Natural killer cell (primary cell): ENCODE measurements around the gene CSH2. TPM values are rescaled to one million over a fixed set of nuclear protein-coding genes. Genes with fewer than 3 reads are reported as not detected.
"Not testable (repeated sequence)": the region's sequence is repeated elsewhere in the genome, so short reads cannot be mapped to it uniquely, and the experiment has no call there.

Experiments
- ATAC-seq, 3 donors: fragments of 150-1000 bp in 2 of 3; fragments of 200-7000 bp in 1 of 3; cut with Tn5 transposase; 1 replicate in 1 of 3; 2 replicates in 2 of 3; pipeline ENCODE4 v1.10.0; 2021; ENCODE audit warnings: mild to moderate bottlenecking in 2 of 3, moderate library complexity in 2 of 3
- DNase-seq, 2 donors: peaks; one replicate each; pipeline versions ENCODE4 v3.0.0 to v3.0.0-alpha.2; 2013 to 2021; ENCODE audit warnings: mixed read lengths in 1 of 2
- H3K27ac ChIP-seq: one replicate; pipeline ENCODE4 v1.5.1; 2013; ENCODE audit warnings: mild to moderate bottlenecking, low read length
- H3K27me3 ChIP-seq: one replicate; pipeline ENCODE4 v1.6.1; 2013; ENCODE audit warnings: low read length; ENCODE audit not compliant: control insufficient read depth, insufficient read depth
- H3K36me3 ChIP-seq: one replicate; pipeline ENCODE4 v1.6.1; 2013; ENCODE audit warnings: low read length; ENCODE audit not compliant: control insufficient read depth, insufficient read depth
- H3K4me1 ChIP-seq: one replicate; pipeline ENCODE4 v1.6.1; 2013; ENCODE audit warnings: low read length; ENCODE audit not compliant: control insufficient read depth, insufficient read depth
- H3K4me3 ChIP-seq: one replicate; pipeline ENCODE4 v1.5.1; 2013; ENCODE audit warnings: low read length
- H3K9me3 ChIP-seq: one replicate; pipeline ENCODE4 v1.6.1; 2013; ENCODE audit warnings: low read length; ENCODE audit not compliant: control insufficient read depth, insufficient read depth
- H3K27ac Mint-ChIP-seq, 2 donors: one replicate each; pipeline ENCODE4 v1.8.0; 2022; ENCODE audit warnings: mild to moderate bottlenecking in 2 of 2, mixed read lengths in 2 of 2, moderate library complexity in 1 of 2
- H3K27me3 Mint-ChIP-seq, 2 donors: one replicate each; pipeline ENCODE4 v1.8.0; 2022; ENCODE audit warnings: low read depth in 2 of 2, mixed read lengths in 2 of 2
- H3K36me3 Mint-ChIP-seq: one replicate; pipeline ENCODE4 v1.8.0; 2022; ENCODE audit warnings: mixed read lengths
- H3K4me1 Mint-ChIP-seq, 2 donors: one replicate each; pipeline ENCODE4 v1.8.0; 2022; ENCODE audit warnings: mixed read lengths in 2 of 2
- H3K4me3 Mint-ChIP-seq: one replicate; pipeline ENCODE4 v1.8.0; 2022; ENCODE audit warnings: mild to moderate bottlenecking, moderate library complexity, mixed read lengths
- H3K9me3 Mint-ChIP-seq, 2 donors: one replicate each; pipeline ENCODE4 v1.8.0; 2022; ENCODE audit warnings: mixed read lengths in 2 of 2
- WGBS: methylation state at CpG from one replicate; pipeline ENCODE4 v1.1.7; 2013; ENCODE audit warnings: missing lambda C conversion rate; ENCODE audit not compliant: insufficient coverage; 5-methylcytosine and 5-hydroxymethylcytosine counted together
- intact Hi-C: fragments of 100-400 bp; cut with micrococcal nuclease; formaldehyde crosslinking; loops from one replicate; pipeline ENCODE4 v1.14.2; 2022
- total RNA-seq, 4 donors: library from RNA; stranded (reverse); fragments of 120-200 nt in 1 of 4; gene quantifications; one replicate each; pipeline versions ENCODE4 v1.2.3 to v1.2.4, GENCODE V29; 2013 to 2022
- TF ChIP-seq, protein P1 (sequence below): fragments of 200-600 bp; IDR thresholded peaks from one replicate; pipeline ENCODE4 v1.8.0; 2022; ENCODE audit warnings: antibody characterized with exemption

The CSH2 gene
- total RNA-seq, 3 donors from 2014 or later (not counting 1 experiment from before 2014, with no cell fraction given), result not detected

DNA sequence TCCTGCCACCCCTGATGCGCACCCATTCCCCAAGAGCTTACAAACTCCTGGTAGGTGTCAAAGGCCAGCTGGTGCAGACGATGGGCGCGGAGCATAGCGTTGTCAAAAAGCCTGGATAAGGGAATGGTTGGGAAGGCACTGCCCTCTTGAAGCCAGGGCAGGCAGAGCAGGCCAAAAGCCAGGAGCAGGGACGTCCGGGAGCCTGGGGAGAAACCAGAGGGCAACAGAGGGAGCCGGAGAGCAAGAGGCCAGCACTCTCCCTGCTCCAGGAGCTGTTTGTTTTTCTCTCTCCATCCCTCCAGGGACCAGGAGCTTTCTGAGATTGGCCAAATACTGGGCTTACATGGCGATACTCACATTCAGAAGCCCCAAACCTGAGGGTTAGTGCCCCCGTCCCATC, 44.8 kb upstream of the CSH2 start:
- WGBS, result 95% methylated on average over 10 of the region's 10 CpGs
- TF ChIP-seq, protein P1, sequence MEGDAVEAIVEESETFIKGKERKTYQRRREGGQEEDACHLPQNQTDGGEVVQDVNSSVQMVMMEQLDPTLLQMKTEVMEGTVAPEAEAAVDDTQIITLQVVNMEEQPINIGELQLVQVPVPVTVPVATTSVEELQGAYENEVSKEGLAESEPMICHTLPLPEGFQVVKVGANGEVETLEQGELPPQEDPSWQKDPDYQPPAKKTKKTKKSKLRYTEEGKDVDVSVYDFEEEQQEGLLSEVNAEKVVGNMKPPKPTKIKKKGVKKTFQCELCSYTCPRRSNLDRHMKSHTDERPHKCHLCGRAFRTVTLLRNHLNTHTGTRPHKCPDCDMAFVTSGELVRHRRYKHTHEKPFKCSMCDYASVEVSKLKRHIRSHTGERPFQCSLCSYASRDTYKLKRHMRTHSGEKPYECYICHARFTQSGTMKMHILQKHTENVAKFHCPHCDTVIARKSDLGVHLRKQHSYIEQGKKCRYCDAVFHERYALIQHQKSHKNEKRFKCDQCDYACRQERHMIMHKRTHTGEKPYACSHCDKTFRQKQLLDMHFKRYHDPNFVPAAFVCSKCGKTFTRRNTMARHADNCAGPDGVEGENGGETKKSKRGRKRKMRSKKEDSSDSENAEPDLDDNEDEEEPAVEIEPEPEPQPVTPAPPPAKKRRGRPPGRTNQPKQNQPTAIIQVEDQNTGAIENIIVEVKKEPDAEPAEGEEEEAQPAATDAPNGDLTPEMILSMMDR, result no peak
- Mint-ChIP-seq H3K27me3 (peaks cover 4 to 7% of the 10 kb centered on the region in 2 donors), H3K9me3 (no peaks in the 10 kb centered on the region), H3K4me1 (peaks cover 8 to 11% of the 10 kb centered on the region in 2 donors), H3K4me3 (no peak overlapping the region), H3K27ac (no peak overlapping the region), H3K36me3 (no peaks in the 10 kb centered on the region)
- ATAC-seq, result no peak
- Histone ChIP-seq H3K4me3 (no peak overlapping the region), H3K27ac (no peak overlapping the region), H3K4me1 (peaks cover 19% of the 10 kb centered on the region), H3K9me3 (no peaks in the 10 kb centered on the region), H3K27me3 (no peaks in the 10 kb centered on the region), H3K36me3 (no peaks in the 10 kb centered on the region)
- intact Hi-C loops, result loop anchor here (5.0 kb wide), 2 partner anchors 229 to 364 kb away; no protein-coding TSS in a partner anchor
- no peak for DNase-seq

- Mint-ChIP-seq H3K9me3 (no peaks in the 10 kb centered on the region), H3K27ac (no peak overlapping the region), H3K36me3 (no peaks in the 10 kb centered on the region), H3K4me1 (peaks cover 8 to 11% of the 10 kb centered on the region in 2 donors), H3K4me3 (no peak overlapping the region), H3K27me3 (peaks cover 4 to 7% of the 10 kb centered on the region in 2 donors)
- 90% methylated on average over 13 of the region's 13 CpGs for WGBS
- Histone ChIP-seq H3K4me3 (no peak overlapping the region), H3K36me3 (no peaks in the 10 kb centered on the region), H3K9me3 (no peaks in the 10 kb centered on the region), H3K27ac (no peak overlapping the region), H3K27me3 (no peaks in the 10 kb centered on the region), H3K4me1 (peaks cover 16% of the 10 kb centered on the region)
- ATAC-seq, result no peak
- intact Hi-C loops, result loop anchor here (5.0 kb wide), 2 partner anchors 230 to 365 kb away; no protein-coding TSS in a partner anchor
- TF ChIP-seq, protein P1, result no peak
- DNase-seq, result no peak
Measured at GRCh38 chr17:63917646-63918045, 44.2 kb upstream of the CSH2 start.

- not testable (repeated sequence) for ATAC-seq, H3K27me3 ChIP-seq, H3K9me3 Mint-ChIP-seq, H3K27ac Mint-ChIP-seq, H3K36me3 ChIP-seq, DNase-seq, H3K27me3 Mint-ChIP-seq, H3K4me3 Mint-ChIP-seq, H3K4me3 ChIP-seq, H3K27ac ChIP-seq, H3K36me3 Mint-ChIP-seq, H3K9me3 ChIP-seq
- intact Hi-C loops, result loop anchor here (5.0 kb wide), 2 partner anchors 230 to 365 kb away; no protein-coding TSS in a partner anchor
- H3K4me1 Mint-ChIP-seq, result peaks cover 8 to 11% of the 10 kb centered on the region in 2 donors
- peaks cover 16% of the 10 kb centered on the region for H3K4me1 ChIP-seq
- 97% methylated on average over 7 of the region's 11 CpGs for WGBS
Measured at GRCh38 chr17:63917206-63917605, 43.7 kb upstream of the CSH2 start.

DNA sequence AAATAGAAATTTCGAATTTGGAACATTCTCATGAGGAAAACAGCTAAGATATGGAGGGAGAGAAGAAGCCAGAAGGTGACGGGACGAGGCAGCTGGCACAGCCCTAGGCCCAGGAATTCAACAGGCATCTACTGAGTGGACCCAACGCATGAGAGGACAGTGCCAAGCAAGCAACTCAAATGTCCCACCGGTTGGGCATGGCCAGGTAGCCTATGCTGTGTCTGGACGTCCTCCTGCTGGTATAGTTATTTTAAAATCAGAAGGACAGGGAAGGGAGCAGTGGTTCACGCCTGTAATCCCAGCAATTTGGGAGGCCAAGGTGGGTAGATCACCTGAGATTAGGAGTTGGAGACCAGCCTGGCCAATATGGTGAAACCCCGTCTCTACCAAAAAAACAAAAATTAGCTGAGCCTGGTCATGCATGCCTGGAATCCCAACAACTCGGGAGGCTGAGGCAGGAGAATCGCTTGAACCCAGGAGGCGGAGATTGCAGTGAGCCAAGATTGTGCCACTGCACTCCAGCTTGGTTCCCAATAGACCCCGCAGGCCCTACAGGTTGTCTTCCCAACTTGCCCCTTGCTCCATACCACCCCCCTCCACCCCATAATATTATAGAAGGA, 43.2 kb upstream of the CSH2 start:
- 90% methylated on average over 12 of the region's 12 CpGs for WGBS
- TF ChIP-seq, protein P1, result no peak
- no peak overlapping the region for H3K27ac Mint-ChIP-seq
- no peaks in the 10 kb centered on the region for H3K9me3 Mint-ChIP-seq
- H3K36me3 Mint-ChIP-seq, result no peaks in the 10 kb centered on the region
- H3K9me3 ChIP-seq, result no peaks in the 10 kb centered on the region
- peaks cover 9 to 12% of the 10 kb centered on the region in 2 donors for H3K4me1 Mint-ChIP-seq
- H3K36me3 ChIP-seq, result no peaks in the 10 kb centered on the region
- DNase-seq, result no peak
- H3K4me1 ChIP-seq, result peaks cover 13% of the 10 kb centered on the region
- intact Hi-C loops, result loop anchor here (5.0 kb wide), 2 partner anchors 231 to 366 kb away; no protein-coding TSS in a partner anchor
- ATAC-seq, result no peak
- no peak overlapping the region for H3K4me3 Mint-ChIP-seq
- H3K27me3 Mint-ChIP-seq, result peaks cover 4 to 7% of the 10 kb centered on the region in 2 donors
- H3K27ac ChIP-seq, result no peak overlapping the region
- H3K4me3 ChIP-seq, result no peak overlapping the region
- H3K27me3 ChIP-seq, result no peaks in the 10 kb centered on the region

DNA sequence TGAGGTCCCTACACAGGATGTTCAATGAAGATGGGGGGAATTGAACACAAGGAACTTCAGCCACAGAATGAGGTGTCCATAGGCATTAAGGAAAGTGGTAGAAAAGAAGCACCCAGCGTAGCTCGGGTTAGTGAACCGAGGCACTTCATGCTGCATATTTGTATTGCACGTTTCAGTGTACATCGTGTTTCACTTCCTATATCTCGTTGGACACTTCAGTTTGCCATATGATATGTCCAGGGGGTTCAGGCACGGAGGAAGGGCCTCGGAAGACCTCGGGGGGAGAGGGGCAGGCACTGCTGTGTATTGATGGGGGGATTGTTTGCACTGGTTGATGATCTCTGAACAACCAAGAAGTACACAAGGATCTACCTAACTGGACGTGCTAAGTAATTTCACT, 42.3 kb upstream of the CSH2 start:
- peaks cover 13 to 16% of the 10 kb centered on the region in 2 donors for H3K4me1 Mint-ChIP-seq
- not testable (repeated sequence) for DNase-seq, H3K36me3 Mint-ChIP-seq, H3K4me3 Mint-ChIP-seq, H3K27me3 Mint-ChIP-seq, H3K27me3 ChIP-seq, H3K4me3 ChIP-seq, H3K36me3 ChIP-seq, ATAC-seq, H3K27ac Mint-ChIP-seq, H3K9me3 Mint-ChIP-seq, H3K9me3 ChIP-seq, H3K27ac ChIP-seq
- intact Hi-C loops, result loop anchor here (5.0 kb wide), 2 partner anchors 232 to 367 kb away; no protein-coding TSS in a partner anchor
- WGBS, result 68% methylated on average over 9 of the region's 10 CpGs
- H3K4me1 ChIP-seq, result peaks cover 15% of the 10 kb centered on the region
